Endothelial cell of umbilical vein (primary cell): ENCODE results near the gene PLPPR5. TPM values are rescaled to one million over a fixed set of nuclear protein-coding genes. Genes with fewer than 3 reads are reported as not detected.

Source experiments
- BruUV-seq: library from RNA; stranded (reverse); fragments of 400-500 nt; replicated peaks from 2 replicates; lab custom pipeline; 2021; lab: Mats Ljungman, UMichigan
- CTCF ChIA-PET: fragments of 300-600, 350-600 bp; sonication (Branson Sonifier 250); formaldehyde crosslinking; loops from one replicate; lab custom pipeline; 2021; ENCODE audit warnings: antibody characterized with exemption, inconsistent platforms; lab: Charles Lee
- POLR2A ChIA-PET: fragments of 300-600, 350-600 bp; sonication (Branson Sonifier 250); formaldehyde crosslinking; loops from one replicate; lab custom pipeline; 2021; ENCODE audit warnings: antibody characterized with exemption, inconsistent platforms; lab: Charles Lee
- DNase-seq: peaks from one replicate; pipeline ENCODE4 v3.0.0-alpha.2; 2011; ENCODE audit warnings: low read depth, low spot score
- FAIRE-seq: peaks from 2 replicates; lab custom pipeline; 2011; peaks lifted over from hg19 to GRCh38; lab: Jason Lieb, UNC
- H2AFZ ChIP-seq: 2 replicates; pipeline ENCODE4 v1.6.0; 2012; ENCODE audit warnings: low read depth, low read length, control low read depth, inconsistent platforms
- H3K27ac ChIP-seq: 2 replicates; pipeline ENCODE4 v1.5.1; 2011; ENCODE audit warnings: low read depth, mild to moderate bottlenecking, control low read depth, low read length, moderate library complexity; ENCODE audit not compliant: insufficient read depth
- H3K27me3 ChIP-seq, 2 experiments: 2 replicates each; pipeline versions ENCODE4 v1.6.0 to v1.6.1; 2011; ENCODE audit warnings: low read length in 2 of 2, mixed read lengths in 1 of 2; ENCODE audit not compliant: control insufficient read depth in 2 of 2, insufficient read depth in 2 of 2
- H3K36me3 ChIP-seq, 2 experiments: 2 replicates in 1 of 2; 3 replicates in 1 of 2; pipeline ENCODE4 v1.5.1; 2011; ENCODE audit warnings: low read length in 2 of 2, mild to moderate bottlenecking in 1 of 2, moderate library complexity in 1 of 2; ENCODE audit not compliant: control insufficient read depth in 2 of 2, insufficient read depth in 2 of 2; ENCODE audit errors: extremely low read depth in 1 of 2
- H3K4me1 ChIP-seq: 3 replicates; pipeline ENCODE4 v1.5.1; 2011; ENCODE audit warnings: mild to moderate bottlenecking, low read length; ENCODE audit not compliant: control insufficient read depth, insufficient read depth; ENCODE audit errors: extremely low read depth
- H3K4me2 ChIP-seq: 2 replicates; pipeline ENCODE4 v1.6.1; 2011; ENCODE audit warnings: low read length, control low read depth, mixed read lengths; ENCODE audit not compliant: insufficient read depth
- H3K4me3 ChIP-seq, 3 experiments: fragments of 200-600 bp in 1 of 3; sonication (generic), shearing (Covaris generic) in 1 of 3; replicated peaks in 1 of 3; 2 replicates each; pipeline ENCODE4 v1.5.1; 2011 to 2016; ENCODE audit warnings: control low read depth in 3 of 3, low read length in 3 of 3, mild to moderate bottlenecking in 2 of 3, inconsistent platforms in 1 of 3, low read depth in 1 of 3, moderate library complexity in 1 of 3; ENCODE audit not compliant: insufficient read depth in 1 of 3
- H3K79me2 ChIP-seq: 2 replicates; pipeline ENCODE4 v1.6.0; 2012; ENCODE audit warnings: low read length, inconsistent platforms; ENCODE audit not compliant: control insufficient read depth, insufficient read depth
- H3K9ac ChIP-seq: replicated peaks from 2 replicates; pipeline ENCODE3; 2011; ENCODE audit warnings: low read length, control low read depth; ENCODE audit not compliant: insufficient read depth; ENCODE audit errors: extremely low read depth
- H3K9me1 ChIP-seq: replicated peaks from 3 replicates; pipeline ENCODE4 v1.6.0; 2011; ENCODE audit warnings: mild to moderate bottlenecking, low read length; ENCODE audit not compliant: control insufficient read depth, insufficient read depth; ENCODE audit errors: extremely low read depth
- H3K9me3 ChIP-seq: replicated peaks from 2 replicates; pipeline ENCODE4 v1.5.1; 2012; ENCODE audit warnings: low read length, inconsistent platforms; ENCODE audit not compliant: control insufficient read depth, insufficient read depth
- H4K20me1 ChIP-seq: replicated peaks from 2 replicates; pipeline ENCODE3; 2011; ENCODE audit warnings: mild to moderate bottlenecking, low read length; ENCODE audit not compliant: control insufficient read depth, insufficient read depth; ENCODE audit errors: extremely low read depth
- EZH2 ChIP-seq: IDR thresholded peaks from 2 replicates; pipeline ENCODE4 v1.6.1; 2012; ENCODE audit warnings: borderline replicate concordance, low read depth, mild to moderate bottlenecking, moderate library complexity, low read length, inconsistent platforms; ENCODE audit not compliant: severe bottlenecking
- FOS ChIP-seq: IDR thresholded peaks from 2 replicates; pipeline ENCODE4 v1.6.1; 2011; ENCODE audit warnings: mild to moderate bottlenecking, low read length, moderate library complexity, borderline replicate concordance; ENCODE audit not compliant: insufficient read depth
- GATA2 ChIP-seq: IDR thresholded peaks from 2 replicates; pipeline ENCODE4 v1.7.0; 2011; ENCODE audit warnings: low read depth, mild to moderate bottlenecking, moderate library complexity, mixed read lengths, low read length; ENCODE audit not compliant: insufficient read length, insufficient read depth
- JUN ChIP-seq: IDR thresholded peaks from 2 replicates; pipeline ENCODE4 v1.6.1; 2011; ENCODE audit warnings: borderline replicate concordance, low read depth; ENCODE audit not compliant: insufficient read length, insufficient read depth
- MYC ChIP-seq: IDR thresholded peaks from one replicate; pipeline ENCODE4 v1.6.1; 2011; ENCODE audit warnings: mild to moderate bottlenecking, low read depth, low read length
- POLR2A ChIP-seq: IDR thresholded peaks from 2 replicates; pipeline ENCODE4 v1.6.1; 2012; ENCODE audit warnings: low read depth, mild to moderate bottlenecking, control low read depth, low read length
- POLR2AphosphoS5 ChIP-seq: IDR thresholded peaks from 2 replicates; pipeline ENCODE4 v1.6.1; 2012; ENCODE audit warnings: low read depth, mild to moderate bottlenecking, control low read depth, low read length, moderate library complexity; ENCODE audit not compliant: insufficient read depth
- dilution Hi-C: fragments of 300-500 bp; cut with MboI; formaldehyde crosslinking; loops from one replicate; pipeline ENCODE4 v1.15.0; 2019; ENCODE audit warnings: low sequenced_read_pairs; ENCODE audit not compliant: extremely low pct_ligation_motif_present
- intact Hi-C: fragments of 100-400 bp; cut with micrococcal nuclease; formaldehyde crosslinking; loops from one replicate; pipeline ENCODE4 v1.10.0; 2022
- polyA plus RNA-seq, 4 experiments: library from polyadenylated mRNA; depleted of rRNA in 3 of 4; stranded (reverse) in 3 of 4; unstranded in 1 of 4; fragments of >200 nt; gene quantifications; 2 replicates each; pipeline versions ENCODE4 v1.2.1 to v1.2.3, GENCODE V29; 2011 to 2012; ENCODE audit warnings: missing spikeins in 1 of 4
- total RNA-seq: library from RNA; stranded (reverse); gene quantifications from 2 replicates; pipeline ENCODE4 v1.2.3, GENCODE V29; 2021
- TF ChIP-seq, protein P1 (sequence below), 2 donors: IDR thresholded peaks; 1 replicate in 1 of 2; 2 replicates in 1 of 2; pipeline ENCODE4 v1.5.1; 2011; ENCODE audit warnings: low read length in 2 of 2, mild to moderate bottlenecking in 2 of 2, moderate library complexity in 2 of 2, control low read depth in 1 of 2, inconsistent platforms in 1 of 2, low read depth in 1 of 2; ENCODE audit not compliant: insufficient read depth in 1 of 2; ENCODE audit errors: extremely low read depth in 1 of 2
- TF ChIP-seq, protein P2 (sequence below): IDR thresholded peaks from 2 replicates; pipeline ENCODE4 v1.6.1; 2011; ENCODE audit not compliant: insufficient read depth, insufficient read length

Gene PLPPR5
- total and polyA plus RNA-seq, 2 donors (not counting 3 experiments of a cell fraction or from before 2014, with no cell fraction given): not detected

DNA sequence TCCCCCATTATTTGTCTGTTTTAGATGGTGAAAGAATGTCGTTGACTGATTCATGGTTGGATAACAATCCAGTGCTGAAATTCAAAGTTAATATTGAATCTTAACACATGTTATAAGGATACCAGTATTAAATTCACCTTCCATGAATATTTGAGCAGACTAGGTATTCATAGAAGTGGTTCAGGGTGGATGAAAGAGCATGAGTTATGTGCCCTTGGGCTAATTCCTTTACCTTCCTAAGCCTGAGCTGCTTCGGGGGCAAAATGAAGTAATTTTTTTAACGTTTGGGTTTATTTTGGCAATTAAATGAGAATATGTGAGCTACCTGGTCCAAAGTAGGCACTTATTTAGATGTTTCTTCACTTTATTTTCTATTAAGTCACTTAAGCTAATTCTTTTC is 2.7 kb upstream of the PLPPR5 start:
- Histone ChIP-seq H3K27ac (no peak overlapping the region), H3K36me3 (no peaks in the 10 kb centered on the region), H2AFZ (no peak overlapping the region), H3K9me3 (no peaks in the 10 kb centered on the region), H3K4me1 (peaks cover 6% of the 10 kb centered on the region), H3K27me3 (peaks cover 42 to 76% of the 10 kb centered on the region in 2 experiments), H3K9ac (no peak overlapping the region), H3K79me2 (no peaks in the 10 kb centered on the region), H4K20me1 (no peaks in the 10 kb centered on the region), H3K9me1 (no peaks in the 10 kb centered on the region), H3K4me3 (no peak overlapping the region), H3K4me2 (no peak overlapping the region)
- dilution Hi-C loops: no loop called here
- intact Hi-C loops: no loop called here
- ChIA-PET POLR2A (no interaction called here), CTCF (no interaction called here)
- FAIRE-seq: no peak
- BruUV-seq: no TSS peak
- DNase-seq: no peak
- TF ChIP-seq, protein P1, sequence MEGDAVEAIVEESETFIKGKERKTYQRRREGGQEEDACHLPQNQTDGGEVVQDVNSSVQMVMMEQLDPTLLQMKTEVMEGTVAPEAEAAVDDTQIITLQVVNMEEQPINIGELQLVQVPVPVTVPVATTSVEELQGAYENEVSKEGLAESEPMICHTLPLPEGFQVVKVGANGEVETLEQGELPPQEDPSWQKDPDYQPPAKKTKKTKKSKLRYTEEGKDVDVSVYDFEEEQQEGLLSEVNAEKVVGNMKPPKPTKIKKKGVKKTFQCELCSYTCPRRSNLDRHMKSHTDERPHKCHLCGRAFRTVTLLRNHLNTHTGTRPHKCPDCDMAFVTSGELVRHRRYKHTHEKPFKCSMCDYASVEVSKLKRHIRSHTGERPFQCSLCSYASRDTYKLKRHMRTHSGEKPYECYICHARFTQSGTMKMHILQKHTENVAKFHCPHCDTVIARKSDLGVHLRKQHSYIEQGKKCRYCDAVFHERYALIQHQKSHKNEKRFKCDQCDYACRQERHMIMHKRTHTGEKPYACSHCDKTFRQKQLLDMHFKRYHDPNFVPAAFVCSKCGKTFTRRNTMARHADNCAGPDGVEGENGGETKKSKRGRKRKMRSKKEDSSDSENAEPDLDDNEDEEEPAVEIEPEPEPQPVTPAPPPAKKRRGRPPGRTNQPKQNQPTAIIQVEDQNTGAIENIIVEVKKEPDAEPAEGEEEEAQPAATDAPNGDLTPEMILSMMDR (IDR thresholded peaks at IDR 0.05; ENCODE audit: extremely low read depth in 1 of 2, insufficient read depth in 1 of 2, low read depth in 1 of 2, low read length in 2 of 2): no peak
- TF ChIP-seq FOS (no peak), MYC (no peak), GATA2 (no peak), EZH2 (no peak), JUN (no peak), POLR2AphosphoS5 (no peak), POLR2A (no peak)
- TF ChIP-seq, protein P2, sequence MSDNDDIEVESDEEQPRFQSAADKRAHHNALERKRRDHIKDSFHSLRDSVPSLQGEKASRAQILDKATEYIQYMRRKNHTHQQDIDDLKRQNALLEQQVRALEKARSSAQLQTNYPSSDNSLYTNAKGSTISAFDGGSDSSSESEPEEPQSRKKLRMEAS: no peak
